ENCODE data around the gene MYO1B.

- no peak for TF ChIP-seq EP300 (IDR thresholded peaks at IDR 0.05)
- TF ChIP-seq CTCF (IDR thresholded peaks at IDR 0.05): no peak
- no peak for TF ChIP-seq POLR2A (IDR thresholded peaks at IDR 0.05)
These were observed 113.3 kb downstream of the MYO1B start for GRCh38 chr2:191358325-191359025.

All from sigmoid colon (tissue), 4 donors.